ENCODE results near the gene UROS. TPM values are rescaled to one million over a fixed set of nuclear protein-coding genes. Genes with fewer than 3 reads are reported as not detected.

The UROS gene
- total and polyA plus RNA-seq, 10 of the 15 experiments (the other 5 are each of a cell fraction or from before 2014, with no cell fraction given), result 4.3 to 112 (median 64.5) TPM

- H2AFZ ChIP-seq (ENCODE audit: control insufficient read depth, low read depth, low read length), result no peak overlapping the region
- peaks cover 3 to 15% of the 10 kb centered on the region in 2 experiments for H3K36me3 ChIP-seq (ENCODE audit: control insufficient read depth in 2 of 2, insufficient read depth in 2 of 2, low read length in 1 of 2)
- DNase-seq (ENCODE audit: low read depth, low spot score), result no peak
- SMC1A ChIA-PET (ENCODE audit: uncharacterized antibody, unreplicated experiment), result interaction anchor here (0.7 to 1.4 kb wide), 2 partner anchors 19 to 37 kb away, joined by 3 read pairs; no protein-coding TSS in a partner anchor
- RAD21 ChIA-PET (ENCODE audit: unreplicated experiment), result no interaction called here
- CTCF ChIA-PET, result interaction anchor here (1.2 kb wide), 1 partner anchor 190 kb away, joined by 3 read pairs; no protein-coding TSS in a partner anchor
- no peaks in the 10 kb centered on the region for H3K4me1 ChIP-seq (ENCODE audit: control insufficient read depth, insufficient read depth, low read length)
- no peak for ATAC-seq
- no peak overlapping the region for H3K27ac ChIP-seq (ENCODE audit: control insufficient read depth, insufficient read depth)
- no peaks in the 10 kb centered on the region for H3K79me2 ChIP-seq (ENCODE audit: control insufficient read depth, insufficient read depth, low read length)
- no peaks in the 10 kb centered on the region for H3K9me3 ChIP-seq (replicated peaks; ENCODE audit: control insufficient read depth, insufficient read depth, low read length)
- POLR2A ChIA-PET, result no interaction called here
- TF ChIP-seq HDAC6 (IDR thresholded peaks at IDR 0.05; ENCODE audit: unreplicated experiment) (no peak), KLF5 (IDR thresholded peaks at IDR 0.05; ENCODE audit: partially characterized antibody) (no peak), TCF7 (IDR thresholded peaks at IDR 0.05; ENCODE audit: borderline replicate concordance) (no peak), SMC3 (IDR thresholded peaks at IDR 0.05; ENCODE audit: borderline replicate concordance, low read length) (no peak), STAT1 (conservative IDR thresholded peaks at IDR 0.05) (no peak), PML (IDR thresholded peaks at IDR 0.05; ENCODE audit: low read length) (no peak), RELA (IDR thresholded peaks at IDR 0.05; ENCODE audit: borderline replicate concordance, partially characterized antibody) (no peak), NFIC (IDR thresholded peaks at IDR 0.05; ENCODE audit: low read depth, low read length) (no peak), SREBF1 (IDR thresholded peaks at IDR 0.05; ENCODE audit: low read length) (no peak), DPF2 (IDR thresholded peaks at IDR 0.05) (no peak), ASH2L (IDR thresholded peaks at IDR 0.05; ENCODE audit: borderline replicate concordance, low read depth) (no peak), NR2F1 (conservative IDR thresholded peaks at IDR 0.05) (no peak)
- no peak overlapping the region for H3K9ac ChIP-seq (ENCODE audit: control insufficient read depth, insufficient read depth, low read length)
- H3K4me3 ChIP-seq, result no peak overlapping the region
- no peaks in the 10 kb centered on the region for H4K20me1 ChIP-seq (ENCODE audit: control insufficient read depth, insufficient read depth)
- no TSS peak for BruUV-seq (replicated peaks)
- H3K27me3 ChIP-seq (replicated peaks in 1 of 2; ENCODE audit: control insufficient read depth in 2 of 2, insufficient read depth in 2 of 2, low read length in 1 of 2), result no peaks in the 10 kb centered on the region
- intact Hi-C loops (cut with micrococcal nuclease; ENCODE audit: unreplicated experiment), result no loop called here
- FAIRE-seq, result no peak
- WGBS (ENCODE audit: insufficient coverage, insufficient replicate concordance, low lambda C conversion rate, missing lambda C conversion rate), result 100% methylated on average over 1 of the region's 1 CpG
- H3K4me2 ChIP-seq (ENCODE audit: control insufficient read depth, insufficient read depth), result no peak overlapping the region
- in situ Hi-C loops (cut with MboI), result no loop called here
Observed at GRCh38 chr10:125801574-125801973, 21.5 kb downstream of the UROS start.

All from GM12878 (cell line).